Measurements from ENCODE around the gene ADNP. TPM values are rescaled to one million over a fixed set of nuclear protein-coding genes. Genes with fewer than 3 reads are reported as not detected.

ADNP gene
- total and polyA plus RNA-seq, 10 of the 15 experiments (the other 5 are each of a cell fraction or from before 2014, with no cell fraction given), result 23.0 to 74.4 (median 34.9) TPM

DNA sequence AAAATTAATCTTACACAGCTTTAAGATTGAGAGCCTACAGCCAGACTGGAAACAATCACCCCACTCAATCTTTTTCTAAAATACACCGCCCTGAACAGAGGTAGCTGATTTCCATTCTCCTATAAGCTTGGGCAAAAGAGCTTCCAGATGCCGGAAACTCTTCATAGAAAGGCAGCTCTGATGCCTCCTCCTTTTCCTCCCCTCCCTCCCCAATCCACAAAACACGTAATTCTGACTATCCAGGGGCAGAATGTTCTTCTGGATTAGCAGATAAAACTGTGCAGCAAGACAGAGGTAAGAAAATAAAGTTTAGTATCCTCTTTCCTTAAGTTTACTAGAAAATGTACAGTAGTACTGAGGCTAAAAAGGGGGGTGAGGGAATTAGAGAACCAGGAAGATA, 15.8 kb downstream of the ADNP start (continued):
- TF ChIP-seq ZNF592 (IDR thresholded peaks at IDR 0.05), result no peak
- no peak for TF ChIP-seq NRF1 (conservative IDR thresholded peaks at IDR 0.05; ENCODE audit: low read depth, low read length)
- TF ChIP-seq KDM1A (IDR thresholded peaks at IDR 0.05; ENCODE audit: borderline replicate concordance), result no peak
- no peak for TF ChIP-seq DPF2 (IDR thresholded peaks at IDR 0.05)
- no peak for TF ChIP-seq NFYB (IDR thresholded peaks at IDR 0.05; ENCODE audit: insufficient read depth, low read depth, low read length)
- TF ChIP-seq BHLHE40 (IDR thresholded peaks at IDR 0.05; ENCODE audit: borderline replicate concordance in 1 of 2, low read depth in 2 of 2, low read length in 1 of 2), result no peak
- TF ChIP-seq MYB (IDR thresholded peaks at IDR 0.05; ENCODE audit: borderline replicate concordance, low read depth, low read length), result no peak

All from GM12878 (cell line).